IPS DF 4.7 (cell line): ENCODE results near the gene GPI.
"Not testable (repeated sequence)": the region's sequence is repeated elsewhere in the genome, so short reads cannot be mapped to it uniquely, and the experiment has no call there.

Experiments used
- DNase-seq: peaks from one replicate; pipeline ENCODE4 v3.0.0-alpha.2; 2013; ENCODE audit warnings: low spot score; ENCODE audit errors: extremely low read depth

Gene GPI

DNA sequence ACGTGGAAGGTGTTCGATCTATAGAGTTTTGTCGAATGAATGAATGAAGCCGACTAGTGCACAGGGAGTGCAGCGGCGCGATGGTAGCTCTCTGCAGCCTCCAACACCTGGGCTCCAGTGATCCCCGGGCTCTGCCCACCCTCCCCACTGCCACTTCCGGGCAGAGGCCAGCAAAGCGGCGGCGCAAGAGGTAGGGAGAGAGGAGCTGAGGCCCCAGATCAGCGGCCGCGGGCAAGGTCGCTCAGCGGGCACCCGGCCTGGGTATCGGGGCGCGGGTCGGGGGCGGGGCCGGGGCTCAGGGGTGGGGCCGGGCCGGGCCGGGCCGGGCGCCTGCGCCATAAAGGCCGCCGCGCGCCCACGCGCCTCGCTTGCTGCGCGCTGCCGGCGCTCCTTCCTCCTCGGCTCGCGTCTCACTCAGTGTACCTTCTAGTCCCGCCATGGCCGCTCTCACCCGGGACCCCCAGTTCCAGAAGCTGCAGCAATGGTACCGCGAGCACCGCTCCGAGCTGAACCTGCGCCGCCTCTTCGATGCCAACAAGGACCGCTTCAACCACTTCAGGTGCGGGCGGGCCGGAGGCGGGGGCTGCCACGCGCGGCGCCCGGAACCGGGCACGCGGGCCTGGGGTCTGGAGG, at the start of gene GPI:
GPI (plus strand) TSS at position 367 of the 633 bp plus-strand sequence; CDS start at position 438, 71 bp downstream.
- no peak for DNase-seq

DNA sequence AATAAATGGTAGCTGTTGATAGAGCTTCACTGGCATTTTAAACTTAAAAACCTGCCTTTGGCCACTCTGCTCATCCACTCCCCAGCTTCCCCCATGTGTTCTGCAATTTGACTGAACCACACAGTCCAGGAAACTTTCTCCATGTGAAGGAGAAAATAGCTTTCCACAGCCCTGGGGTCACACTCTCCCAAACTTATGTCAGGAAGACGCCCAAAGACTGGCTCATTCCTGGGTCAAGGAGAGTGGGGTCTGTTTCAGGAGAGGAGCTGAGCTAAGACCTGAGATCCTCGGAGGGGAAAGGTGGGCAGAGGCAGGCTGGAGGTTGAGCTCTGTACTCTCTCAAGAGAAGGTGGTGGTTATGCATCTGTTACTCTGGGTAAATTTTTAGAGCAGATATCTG, 48.7 kb upstream of the GPI start:
- DNase-seq = no peak

- no peak for DNase-seq
These were observed 48.2 kb upstream of the GPI start for GRCh38 chr19:34316741-34317301.

DNA sequence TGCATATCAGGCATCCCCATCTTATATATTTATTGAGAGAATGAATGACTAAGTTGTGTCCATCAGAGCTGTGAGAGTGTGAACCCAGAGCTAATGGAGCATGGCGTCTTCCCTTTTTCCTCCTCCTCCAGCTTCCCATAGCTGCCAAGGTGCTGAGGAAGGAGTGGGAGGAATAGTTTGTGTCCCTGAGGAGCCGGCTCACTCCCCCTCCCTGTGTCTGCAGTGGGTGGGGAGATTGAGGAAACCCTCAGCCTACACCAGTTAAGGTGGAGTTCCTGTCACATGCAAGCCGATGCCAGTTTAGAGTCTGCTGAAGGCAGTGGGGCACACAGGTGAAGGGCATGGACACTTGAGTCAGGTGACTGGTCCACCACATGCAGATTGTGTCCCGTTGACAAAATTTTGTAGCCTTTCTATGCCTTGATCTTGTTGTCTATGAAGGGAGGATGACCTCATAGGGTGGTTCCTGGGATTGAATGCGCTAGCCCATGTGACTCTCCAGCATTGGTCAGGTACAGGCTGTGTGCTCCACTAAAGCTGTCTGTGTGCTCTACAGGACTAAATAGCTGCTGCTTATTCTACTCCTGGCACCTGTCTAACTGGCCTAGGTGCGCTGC, 47.6 kb upstream of the GPI start:
- DNase-seq = no peak

DNA sequence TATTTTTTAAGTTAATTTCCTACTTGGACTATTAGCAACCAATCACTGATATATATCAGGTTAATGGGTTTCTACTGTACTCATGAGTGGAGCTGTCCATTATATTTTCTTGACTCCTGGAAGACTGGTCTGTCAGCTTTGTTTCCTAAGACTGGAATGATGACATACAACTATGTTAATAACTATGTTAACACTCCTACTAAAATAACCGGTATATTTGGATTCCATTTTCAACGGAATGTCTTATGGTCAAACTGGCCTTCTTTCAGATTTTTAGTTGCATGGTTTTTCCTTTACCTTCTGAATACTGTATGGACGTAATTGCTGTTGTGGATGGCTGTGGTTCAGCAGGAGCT, 45.8 kb upstream of the GPI start:
- DNase-seq = no peak

DNA sequence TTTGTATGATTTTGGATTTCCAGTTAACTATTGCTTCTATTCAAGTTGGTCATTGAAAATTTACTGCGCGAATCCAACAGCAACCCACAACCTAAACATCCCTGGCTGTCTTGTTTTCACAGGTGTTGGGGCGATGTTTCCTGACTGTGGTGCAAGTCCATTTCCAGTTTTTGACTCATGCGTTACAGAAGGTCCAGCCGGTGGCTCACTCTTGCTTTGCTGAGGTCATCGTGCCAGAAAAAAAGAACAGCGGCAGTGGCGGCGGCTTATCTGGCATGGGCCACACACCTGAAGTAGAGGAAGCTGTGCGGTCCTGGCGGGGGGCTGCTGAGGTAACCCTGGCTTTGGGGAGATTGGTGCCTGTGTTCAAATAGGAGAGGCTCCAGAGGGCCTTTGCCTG, 45.2 kb upstream of the GPI start:
- DNase-seq = no peak

DNA sequence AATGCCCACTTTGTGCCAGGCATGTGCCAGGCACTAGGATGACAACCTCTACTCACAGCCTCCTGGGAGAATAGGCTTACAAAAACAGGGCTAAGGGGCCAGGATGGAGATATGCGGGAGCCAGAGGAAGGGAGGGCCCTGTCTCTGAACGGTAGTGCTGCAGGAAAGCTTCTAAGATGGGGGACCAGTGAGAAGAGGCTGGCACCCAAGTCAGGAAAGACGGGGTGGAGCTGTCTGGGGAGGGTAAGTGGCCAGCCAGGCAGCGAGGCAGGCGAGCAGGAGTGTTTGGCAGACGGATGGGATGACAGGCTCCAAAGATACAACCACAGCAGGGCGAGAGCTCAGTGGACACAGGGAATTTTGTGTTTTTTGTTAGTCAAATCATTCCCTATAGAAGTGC, 44.7 kb upstream of the GPI start:
- no peak for DNase-seq

DNA sequence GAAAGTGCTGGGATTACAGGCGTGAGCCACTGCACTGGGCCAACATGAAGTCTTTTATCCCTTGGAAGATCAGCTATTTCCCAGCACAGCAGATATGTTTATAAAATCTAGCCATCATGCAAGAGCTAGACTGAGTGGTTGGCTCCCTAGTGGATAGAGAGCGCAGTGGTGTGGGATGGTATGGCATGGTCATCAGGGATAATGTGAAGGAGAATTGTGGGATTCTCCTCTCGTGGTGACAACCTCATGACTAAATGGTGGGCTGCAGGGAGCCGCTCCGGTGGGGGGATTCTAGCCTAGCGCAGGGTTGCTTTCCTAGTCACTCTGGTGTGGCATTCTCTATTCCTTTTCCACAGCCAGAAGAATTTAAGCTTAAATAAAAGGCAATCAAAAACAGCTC, 43.3 kb upstream of the GPI start:
- DNase-seq = no peak

DNA sequence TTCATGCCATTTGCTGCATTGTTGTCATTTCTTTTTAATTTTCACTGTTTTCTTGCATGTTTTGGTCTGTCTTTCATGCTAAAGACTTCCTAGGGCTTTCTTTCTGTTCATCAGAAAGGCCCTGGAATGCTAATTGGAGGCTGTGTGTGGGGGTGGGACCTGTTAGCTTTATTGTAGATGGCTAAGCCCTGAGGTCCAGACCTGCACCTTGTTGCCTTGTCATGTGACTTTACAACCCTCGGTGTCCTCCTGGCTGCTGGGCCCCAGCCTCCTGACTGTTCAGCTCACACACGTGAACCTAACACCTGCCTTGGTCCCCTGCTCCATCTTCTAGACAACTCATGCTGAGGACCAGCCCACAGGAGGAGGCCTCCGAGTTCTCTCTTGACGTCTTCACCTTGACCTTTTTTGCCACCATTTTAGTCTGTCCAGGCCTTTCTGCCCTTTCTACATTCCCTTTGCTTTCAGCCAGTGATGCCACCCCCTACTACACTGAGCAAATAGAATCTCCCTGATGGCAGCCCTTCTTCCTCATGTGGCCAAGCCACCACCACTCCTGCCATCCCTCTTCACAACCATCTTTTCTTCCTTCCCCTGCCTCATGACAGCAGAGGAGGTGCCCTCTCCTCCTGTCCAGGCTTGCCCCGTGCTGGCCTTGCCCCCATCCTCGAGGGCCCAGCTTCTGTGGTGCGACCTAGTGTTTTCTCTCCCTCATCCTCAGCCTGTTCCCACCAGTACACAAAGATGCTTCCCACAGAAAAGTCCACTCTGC, 41.4 kb upstream of the GPI start:
- no peak for DNase-seq

GRCh38 chr19:34324320-34324719, 40.7 kb upstream of the GPI start:
- DNase-seq = no peak

- no peak for DNase-seq
These were observed 39.8 kb upstream of the GPI start for GRCh38 chr19:34325181-34325580.

DNA sequence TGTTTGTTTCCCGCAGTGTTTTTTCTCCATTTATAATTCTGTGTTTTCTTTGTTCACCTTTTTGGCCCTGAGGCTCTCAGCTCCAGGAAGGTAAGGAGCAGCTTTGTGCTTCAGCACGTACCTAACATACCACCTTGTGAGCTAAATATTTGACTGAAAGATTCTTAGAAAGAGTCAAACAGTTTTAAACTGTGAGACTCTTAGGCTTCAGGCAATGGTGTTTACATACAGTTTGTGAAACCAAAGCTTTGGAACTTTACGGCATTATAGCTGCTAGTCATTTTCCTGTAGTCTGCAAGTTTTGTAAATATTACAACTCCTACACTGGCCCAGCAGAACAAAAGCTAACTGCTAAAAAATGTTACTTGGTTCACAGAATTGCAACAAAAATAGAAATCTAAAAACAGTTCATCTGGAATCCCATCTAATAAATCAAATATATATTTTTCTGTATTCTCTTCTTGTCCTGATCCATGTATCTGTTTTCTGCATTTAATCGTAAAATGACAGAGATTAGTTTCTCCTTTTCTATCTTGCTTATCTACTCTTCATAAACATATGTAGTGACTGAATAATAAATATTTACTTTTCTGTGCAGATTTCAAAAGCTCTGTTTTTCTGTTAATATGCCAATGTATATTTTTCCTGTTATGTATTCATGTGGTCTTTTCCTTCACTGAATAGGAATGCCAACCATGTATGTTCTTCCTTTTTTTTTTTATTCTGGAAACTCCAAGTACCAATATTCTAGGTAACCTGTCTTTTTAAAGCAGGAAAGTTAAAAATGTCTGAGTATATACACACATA, 38.8 kb upstream of the GPI start:
- DNase-seq = no peak

- no peak for DNase-seq
These were observed 37.1 kb upstream of the GPI start for GRCh38 chr19:34327851-34328250.

GRCh38 chr19:34328982-34329381, 36.0 kb upstream of the GPI start:
- no peak for DNase-seq

GRCh38 chr19:34330116-34330515, 34.9 kb upstream of the GPI start:
- DNase-seq = no peak

GRCh38 chr19:34330596-34330995, 34.4 kb upstream of the GPI start:
- not testable (repeated sequence) for DNase-seq

DNA sequence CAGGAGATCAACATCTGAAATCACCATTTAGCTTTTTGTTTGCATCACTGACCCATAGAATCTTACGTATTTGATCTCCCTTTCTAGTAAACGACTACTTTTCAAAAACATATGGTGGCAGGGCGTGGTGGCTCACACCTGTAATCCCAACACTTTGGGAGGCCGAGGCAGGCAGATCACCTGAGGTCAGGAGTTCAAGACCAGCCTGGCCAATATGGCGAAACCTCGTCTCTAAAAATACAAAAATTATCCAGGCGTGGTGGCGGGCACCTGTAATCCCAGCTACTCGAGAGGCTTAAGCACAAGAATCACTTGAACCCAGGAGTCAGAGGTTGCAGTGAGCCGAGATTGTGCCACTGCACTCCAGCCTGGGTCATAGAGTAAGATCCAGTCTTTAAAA, 33.4 kb upstream of the GPI start:
- DNase-seq = not testable (repeated sequence)

- DNase-seq = no peak
These were observed 32.8 kb upstream of the GPI start for GRCh38 chr19:34332027-34332760.

GRCh38 chr19:34335914-34336313, 29.1 kb upstream of the GPI start:
- DNase-seq = no peak

GRCh38 chr19:34336781-34337271, 28.2 kb upstream of the GPI start:
- no peak for DNase-seq

- DNase-seq = no peak
These were observed 27.3 kb upstream of the GPI start for GRCh38 chr19:34337739-34338138.
